Measurements from ENCODE around the gene CASK. TPM values are rescaled to one million over a fixed set of nuclear protein-coding genes. Genes with fewer than 3 reads are reported as not detected.

The CASK gene
- total RNA-seq, 2 experiments from 2014 or later: 18.2 to 20.2 TPM

GRCh38 chrX:41796046-41796445 is 127.3 kb downstream of the CASK start:
- ATAC-seq (peak; percentile 70), DNase-seq (no peak)
- ChIA-PET CTCF (no interaction called here), POLR2A (no interaction called here)
- Mint-ChIP-seq H3K4me3 (no peak overlapping the region), H3K27me3 (no peaks in the 10 kb centered on the region), H3K36me3 (ENCODE audit: low read depth) (no peaks in the 10 kb centered on the region), H3K27ac (no peak overlapping the region), H3K9me3 (peaks cover 3% of the 10 kb centered on the region), H3K4me1 (ENCODE audit: low read depth) (peaks cover 30% of the 10 kb centered on the region)
- intact Hi-C loops (cut with micrococcal nuclease): loop anchor here (10.0 kb wide), 1 partner anchor 129 kb away; the partner anchor contains the start of gene CASK
- TF ChIP-seq CTCF (IDR thresholded peaks at IDR 0.05): no peak

GRCh38 chrX:41789374-41789773 is 134.0 kb downstream of the CASK start:
- H3K9me3 Mint-ChIP-seq: no peaks in the 10 kb centered on the region
- intact Hi-C loops (cut with micrococcal nuclease): no loop called here
- no peak for TF ChIP-seq CTCF (IDR thresholded peaks at IDR 0.05)
- no peak overlapping the region for H3K27ac Mint-ChIP-seq
- DNase-seq: no peak
- no peaks in the 10 kb centered on the region for H3K27me3 Mint-ChIP-seq
- peaks cover 6% of the 10 kb centered on the region for H3K36me3 Mint-ChIP-seq (ENCODE audit: low read depth)
- H3K4me3 Mint-ChIP-seq: no peak overlapping the region
- ChIA-PET POLR2A (no interaction called here), CTCF (interaction anchor here (0.9 kb wide), 1 partner anchor 9 kb away, joined by 5 read pairs; no protein-coding TSS in a partner anchor)
- no peak for ATAC-seq
- peaks cover 9% of the 10 kb centered on the region for H3K4me1 Mint-ChIP-seq (ENCODE audit: low read depth)

- Mint-ChIP-seq H3K27me3 (no peaks in the 10 kb centered on the region), H3K27ac (peak overlapping the region; percentile 16), H3K4me3 (no peak overlapping the region), H3K36me3 (ENCODE audit: low read depth) (peaks cover 8% of the 10 kb centered on the region), H3K4me1 (ENCODE audit: low read depth) (peaks cover 17% of the 10 kb centered on the region), H3K9me3 (no peaks in the 10 kb centered on the region)
- ATAC-seq (peak; percentile 39), DNase-seq (no peak)
- intact Hi-C loops (cut with micrococcal nuclease): no loop called here
- TF ChIP-seq CTCF (IDR thresholded peaks at IDR 0.05): no peak
- CTCF ChIA-PET: no interaction called here
- POLR2A ChIA-PET: interaction anchor here (0.7 kb wide), 1 partner anchor 200 kb away, joined by 3 read pairs; no protein-coding TSS in a partner anchor
These were observed 137.7 kb downstream of the CASK start for GRCh38 chrX:41785685-41786084.

- H3K9me3 Mint-ChIP-seq: no peaks in the 10 kb centered on the region
- no peak overlapping the region for H3K4me3 Mint-ChIP-seq
- peak; percentile 64 for TF ChIP-seq CTCF (IDR thresholded peaks at IDR 0.05)
- peak; percentile 17 for DNase-seq
- H3K36me3 Mint-ChIP-seq (ENCODE audit: low read depth): peaks cover 8% of the 10 kb centered on the region
- intact Hi-C loops (cut with micrococcal nuclease): no loop called here
- H3K27ac Mint-ChIP-seq: no peak overlapping the region
- peaks cover 15% of the 10 kb centered on the region for H3K4me1 Mint-ChIP-seq (ENCODE audit: low read depth)
- peak; percentile 62 for ATAC-seq
- ChIA-PET CTCF (interaction anchor here (0.6 to 1.7 kb wide), 6 partner anchors 9 to 1552 kb away, joined by 3 to 6 read pairs (median 4); no protein-coding TSS in a partner anchor), POLR2A (no interaction called here)
- H3K27me3 Mint-ChIP-seq: no peaks in the 10 kb centered on the region
These were observed 141.9 kb downstream of the CASK start for GRCh38 chrX:41781500-41781899.

GRCh38 chrX:41779941-41780340 is 143.4 kb downstream of the CASK start:
- POLR2A ChIA-PET: interaction anchor here (0.6 kb wide), 1 partner anchor 389 kb away, joined by 4 read pairs; no protein-coding TSS in a partner anchor
- CTCF ChIA-PET: no interaction called here

More at GRCh38 chrX:41779941-41780340, 143.4 kb downstream of the CASK start:
- H3K4me3 Mint-ChIP-seq: no peak overlapping the region
- no peak for ATAC-seq
- H3K27ac Mint-ChIP-seq: no peak overlapping the region
- DNase-seq: no peak
- peaks cover 7% of the 10 kb centered on the region for H3K4me1 Mint-ChIP-seq (ENCODE audit: low read depth)
- no peaks in the 10 kb centered on the region for H3K9me3 Mint-ChIP-seq
- intact Hi-C loops (cut with micrococcal nuclease): no loop called here
- no peaks in the 10 kb centered on the region for H3K27me3 Mint-ChIP-seq
- no peak for TF ChIP-seq CTCF (IDR thresholded peaks at IDR 0.05)
- peaks cover 3% of the 10 kb centered on the region for H3K36me3 Mint-ChIP-seq (ENCODE audit: low read depth)

Data from activated CD8-positive, alpha-beta T cell treated with anti-CD3 and anti-CD28 coated beads for 36 hours (primary cell).